GM12878 (cell line): Measurements from ENCODE around the gene CACYBP. TPM values are rescaled to one million over a fixed set of nuclear protein-coding genes. Genes with fewer than 3 reads are reported as not detected.

Experiments used
- CBX5 ChIP-seq: sonication (generic); IDR thresholded peaks from 2 replicates; pipeline ENCODE4 v1.6.1; 2016; ENCODE audit warnings: low read depth, moderate library complexity, mild to moderate bottlenecking, inconsistent platforms
- CHD1 ChIP-seq: IDR thresholded peaks from 2 replicates; pipeline ENCODE4 v1.6.1; 2012; ENCODE audit warnings: low read depth, low read length, improper control_type of control experiment
- CHD4 ChIP-seq: fragments of 200-600 bp; sonication (generic); IDR thresholded peaks from 2 replicates; pipeline ENCODE4 v1.6.1; 2016; ENCODE audit warnings: mild to moderate bottlenecking
- EZH2 ChIP-seq: IDR thresholded peaks from 2 replicates; pipeline ENCODE4 v1.6.1; 2012; ENCODE audit warnings: low read depth, mild to moderate bottlenecking, control low read depth, inconsistent platforms, low read length, borderline replicate concordance; ENCODE audit not compliant: control insufficient read depth
- HDAC2 ChIP-seq: fragments of 200-600 bp; sonication (generic); IDR thresholded peaks from 2 replicates; pipeline ENCODE4 v1.6.1; 2017
- HDAC6 ChIP-seq: fragments of 200-600 bp; sonication (generic); IDR thresholded peaks from one replicate; pipeline ENCODE4 v1.8.0; 2017; ENCODE audit warnings: antibody characterized with exemption; ENCODE audit not compliant: unreplicated experiment
- HSF1 ChIP-seq: fragments of 150-350 bp; IDR thresholded peaks from 2 replicates; pipeline ENCODE4 v1.6.1; 2014; ENCODE audit warnings: mild to moderate bottlenecking, low read depth, low read length
- IRF4 ChIP-seq: IDR thresholded peaks from 2 replicates; pipeline ENCODE4 v1.6.1; 2011; ENCODE audit warnings: low read depth, low read length
- JUND ChIP-seq: IDR thresholded peaks from 2 replicates; pipeline ENCODE4 v1.6.1; 2012; ENCODE audit warnings: low read depth, mild to moderate bottlenecking, low read length, improper control_type of control experiment, moderate library complexity
- KLF5 ChIP-seq: fragments of 450-650 bp; IDR thresholded peaks from 2 replicates; pipeline ENCODE4 v1.6.1; 2014; ENCODE audit warnings: mild to moderate bottlenecking; ENCODE audit not compliant: partially characterized antibody
- MYB ChIP-seq: fragments of 150-350 bp; IDR thresholded peaks from 2 replicates; pipeline ENCODE4 v1.6.1; 2014; ENCODE audit warnings: mild to moderate bottlenecking, low read depth, low read length, borderline replicate concordance
- NFYB ChIP-seq: IDR thresholded peaks from 2 replicates; pipeline ENCODE4 v1.6.1; 2011; ENCODE audit warnings: low read depth, mild to moderate bottlenecking, low read length, improper control_type of control experiment, moderate library complexity; ENCODE audit not compliant: insufficient read depth
- PAX8 ChIP-seq: fragments of 450-650 bp; IDR thresholded peaks from 2 replicates; pipeline ENCODE4 v1.6.1; 2017; ENCODE audit warnings: mild to moderate bottlenecking, moderate library complexity
- PRDM15 ChIP-seq: fragments of 450-650 bp; formaldehyde crosslinking; IDR thresholded peaks from 2 replicates; pipeline ENCODE4 v1.4.0; 2020; ENCODE audit warnings: mild to moderate bottlenecking, moderate library complexity
- RB1 ChIP-seq: fragments of 450-650 bp; formaldehyde crosslinking; IDR thresholded peaks from 2 replicates; pipeline ENCODE4 v1.6.1; 2017; ENCODE audit warnings: mild to moderate bottlenecking, borderline replicate concordance
- SIX5 ChIP-seq: IDR thresholded peaks from 2 replicates; pipeline ENCODE4 v1.6.1; 2011; ENCODE audit warnings: mild to moderate bottlenecking, low read depth, low read length, moderate library complexity; ENCODE audit not compliant: severe bottlenecking
- ZNF274 ChIP-seq: IDR thresholded peaks from one replicate; pipeline ENCODE4 v1.8.0; 2011; ENCODE audit not compliant: insufficient read length, insufficient read depth
- polyA plus RNA-seq, 11 experiments: library from polyadenylated mRNA; depleted of rRNA in 4 of 11; unstranded in 6 of 11; stranded (reverse) in 5 of 11; fragments of >200 nt; fragmentation: Nextera tagmentation in 4 of 11; fragmentation: Illumina TruSeq in 1 of 11; extraction: Ambion mirVana in 4 of 11; extraction: Trizol in 1 of 11; gene quantifications; 1 replicate in 1 of 11; 2 replicates in 10 of 11; pipeline versions ENCODE4 v1.2.1 to v1.2.3, GENCODE V29; 2011 to 2016; ENCODE audit warnings: inconsistent platforms in 2 of 11, missing spikeins in 2 of 11, low read depth in 1 of 11
- total RNA-seq, 4 experiments: library from RNA; depleted of rRNA in 3 of 4; stranded (reverse); fragments of >200 nt in 3 of 4; fragmentation: Illumina TruSeq in 1 of 4; extraction: Trizol in 1 of 4; gene quantifications; 2 replicates each; pipeline versions ENCODE4 v1.2.1 to v1.2.3, GENCODE V29; 2013 to 2021
- TF ChIP-seq, protein P1 (sequence below): fragments of 450-650 bp; IDR thresholded peaks from 2 replicates; pipeline ENCODE4 v1.6.1; 2017; ENCODE audit warnings: mild to moderate bottlenecking
- TF ChIP-seq, protein P2 (sequence below): fragments of 450-650 bp; IDR thresholded peaks from 2 replicates; pipeline ENCODE4 v1.6.1; 2016; ENCODE audit warnings: mild to moderate bottlenecking, moderate library complexity, borderline replicate concordance

CACYBP gene
- total and polyA plus RNA-seq, 10 of the 15 experiments (the other 5 are each of a cell fraction or from before 2014, with no cell fraction given) = 77.7 to 488 (median 218) TPM

DNA sequence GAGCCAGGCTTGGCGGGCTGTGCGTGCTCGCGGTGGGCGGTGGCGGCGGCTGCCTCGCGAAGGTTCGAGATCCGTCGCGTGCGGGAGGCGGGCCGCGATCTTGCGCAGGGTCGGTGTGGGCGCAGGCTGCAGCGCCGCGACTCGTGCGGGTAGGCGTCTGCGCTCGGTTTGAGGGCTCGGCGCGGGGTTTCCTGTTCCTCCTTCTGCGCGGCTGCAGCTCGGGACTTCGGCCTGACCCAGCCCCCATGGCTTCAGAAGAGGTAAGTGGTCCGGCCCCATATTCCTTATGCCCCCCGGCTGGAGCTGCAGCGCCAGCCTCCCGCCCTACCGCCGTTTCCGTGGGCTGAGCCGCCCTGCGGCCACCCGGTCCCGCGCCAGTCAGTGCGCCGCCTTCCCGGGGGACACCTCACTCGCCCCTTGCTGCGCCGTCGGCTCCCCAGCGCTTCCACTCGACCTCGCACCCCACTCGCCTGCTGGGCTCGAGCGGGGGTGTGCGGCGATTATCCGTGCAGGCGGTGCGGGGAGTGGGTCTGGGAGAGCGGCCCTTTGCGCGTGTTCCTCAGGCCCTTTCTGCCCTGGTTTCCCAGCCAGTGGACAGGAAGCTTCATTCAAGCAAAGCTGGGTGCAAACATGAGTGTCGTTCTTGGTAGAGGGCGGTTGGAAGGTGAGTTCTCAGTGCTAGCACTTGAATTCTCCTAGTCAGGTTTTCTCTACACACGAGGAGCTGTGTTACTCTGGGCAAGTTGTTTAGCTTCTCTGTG lies at the start of gene CACYBP (continued):
- TF ChIP-seq, protein P1, sequence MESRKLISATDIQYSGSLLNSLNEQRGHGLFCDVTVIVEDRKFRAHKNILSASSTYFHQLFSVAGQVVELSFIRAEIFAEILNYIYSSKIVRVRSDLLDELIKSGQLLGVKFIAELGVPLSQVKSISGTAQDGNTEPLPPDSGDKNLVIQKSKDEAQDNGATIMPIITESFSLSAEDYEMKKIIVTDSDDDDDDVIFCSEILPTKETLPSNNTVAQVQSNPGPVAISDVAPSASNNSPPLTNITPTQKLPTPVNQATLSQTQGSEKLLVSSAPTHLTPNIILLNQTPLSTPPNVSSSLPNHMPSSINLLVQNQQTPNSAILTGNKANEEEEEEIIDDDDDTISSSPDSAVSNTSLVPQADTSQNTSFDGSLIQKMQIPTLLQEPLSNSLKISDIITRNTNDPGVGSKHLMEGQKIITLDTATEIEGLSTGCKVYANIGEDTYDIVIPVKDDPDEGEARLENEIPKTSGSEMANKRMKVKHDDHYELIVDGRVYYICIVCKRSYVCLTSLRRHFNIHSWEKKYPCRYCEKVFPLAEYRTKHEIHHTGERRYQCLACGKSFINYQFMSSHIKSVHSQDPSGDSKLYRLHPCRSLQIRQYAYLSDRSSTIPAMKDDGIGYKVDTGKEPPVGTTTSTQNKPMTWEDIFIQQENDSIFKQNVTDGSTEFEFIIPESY = no peak
- TF ChIP-seq EZH2 (no peak), NFYB (no peak), HSF1 (peak; percentile 99), HDAC2 (no peak), KLF5 (peak; percentile 25), PRDM15 (CRISPR knock-in tag) (no peak), RB1 (peak; percentile 88; the same call in 1 of the 2 replicates), JUND (no peak), ZNF274 (no peak), CBX5 (no peak), MYB (no peak), PAX8 (no peak), IRF4 (no peak), CHD1 (0 out of 2 replicates have a peak, but pooled peaks have one; percentile 71), HDAC6 (no peak), SIX5 (no peak), CHD4 (no peak)
- TF ChIP-seq, protein P2, sequence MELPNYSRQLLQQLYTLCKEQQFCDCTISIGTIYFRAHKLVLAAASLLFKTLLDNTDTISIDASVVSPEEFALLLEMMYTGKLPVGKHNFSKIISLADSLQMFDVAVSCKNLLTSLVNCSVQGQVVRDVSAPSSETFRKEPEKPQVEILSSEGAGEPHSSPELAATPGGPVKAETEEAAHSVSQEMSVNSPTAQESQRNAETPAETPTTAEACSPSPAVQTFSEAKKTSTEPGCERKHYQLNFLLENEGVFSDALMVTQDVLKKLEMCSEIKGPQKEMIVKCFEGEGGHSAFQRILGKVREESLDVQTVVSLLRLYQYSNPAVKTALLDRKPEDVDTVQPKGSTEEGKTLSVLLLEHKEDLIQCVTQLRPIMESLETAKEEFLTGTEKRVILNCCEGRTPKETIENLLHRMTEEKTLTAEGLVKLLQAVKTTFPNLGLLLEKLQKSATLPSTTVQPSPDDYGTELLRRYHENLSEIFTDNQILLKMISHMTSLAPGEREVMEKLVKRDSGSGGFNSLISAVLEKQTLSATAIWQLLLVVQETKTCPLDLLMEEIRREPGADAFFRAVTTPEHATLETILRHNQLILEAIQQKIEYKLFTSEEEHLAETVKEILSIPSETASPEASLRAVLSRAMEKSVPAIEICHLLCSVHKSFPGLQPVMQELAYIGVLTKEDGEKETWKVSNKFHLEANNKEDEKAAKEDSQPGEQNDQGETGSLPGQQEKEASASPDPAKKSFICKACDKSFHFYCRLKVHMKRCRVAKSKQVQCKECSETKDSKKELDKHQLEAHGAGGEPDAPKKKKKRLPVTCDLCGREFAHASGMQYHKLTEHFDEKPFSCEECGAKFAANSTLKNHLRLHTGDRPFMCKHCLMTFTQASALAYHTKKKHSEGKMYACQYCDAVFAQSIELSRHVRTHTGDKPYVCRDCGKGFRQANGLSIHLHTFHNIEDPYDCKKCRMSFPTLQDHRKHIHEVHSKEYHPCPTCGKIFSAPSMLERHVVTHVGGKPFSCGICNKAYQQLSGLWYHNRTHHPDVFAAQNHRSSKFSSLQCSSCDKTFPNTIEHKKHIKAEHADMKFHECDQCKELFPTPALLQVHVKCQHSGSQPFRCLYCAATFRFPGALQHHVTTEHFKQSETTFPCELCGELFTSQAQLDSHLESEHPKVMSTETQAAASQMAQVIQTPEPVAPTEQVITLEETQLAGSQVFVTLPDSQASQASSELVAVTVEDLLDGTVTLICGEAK = no peak
